Measurements from ENCODE around the gene CSNK1A1. TPM values are rescaled to one million over a fixed set of nuclear protein-coding genes. Genes with fewer than 3 reads are reported as not detected.

Gene CSNK1A1
- total RNA-seq, 4 donors from 2014 or later: 146 to 200 (median 166) TPM

- peak in 4 of 5 experiments; percentile 8 to 36 (median 20) for TF ChIP-seq CTCF (IDR thresholded peaks at IDR 0.05)
- peak; percentile 38 to 79 for TF ChIP-seq POLR2A (IDR thresholded peaks at IDR 0.05)
- peak in 1 of 2 donors; percentile 83 for TF ChIP-seq EP300 (IDR thresholded peaks at IDR 0.05)
- Histone ChIP-seq H3K36me3 (no peaks in the 10 kb centered on the region), H3K4me3 (peak within 1 kb of the TSS; percentile 50 to 71 (median 52)), H3K27ac (peak within 1 kb of the TSS; percentile 77 to 94 (median 84)), H3K27me3 (no peaks in the 10 kb centered on the region), H3K9me3 (no peaks in the 10 kb centered on the region), H3K4me1 (peaks cover 4 to 42% (median 20%) of the 10 kb centered on the region in 4 donors)
- WGBS, 2 donors: 1% methylated on average over 32 to 51 of the region's 56 CpGs
- peak; percentile 80 to 81 for DNase-seq (ENCODE audit: low spot score in 2 of 2)
These were observed 30.1 kb upstream of the CSNK1A1 start, which contains the start of gene ARHGEF37 for GRCh38 chr5:149581192-149581861. TSS of gene ARHGEF37 (plus strand) at chr5:149581498. CDS start at chr5:149597770, 16,272 bp downstream.

DNA sequence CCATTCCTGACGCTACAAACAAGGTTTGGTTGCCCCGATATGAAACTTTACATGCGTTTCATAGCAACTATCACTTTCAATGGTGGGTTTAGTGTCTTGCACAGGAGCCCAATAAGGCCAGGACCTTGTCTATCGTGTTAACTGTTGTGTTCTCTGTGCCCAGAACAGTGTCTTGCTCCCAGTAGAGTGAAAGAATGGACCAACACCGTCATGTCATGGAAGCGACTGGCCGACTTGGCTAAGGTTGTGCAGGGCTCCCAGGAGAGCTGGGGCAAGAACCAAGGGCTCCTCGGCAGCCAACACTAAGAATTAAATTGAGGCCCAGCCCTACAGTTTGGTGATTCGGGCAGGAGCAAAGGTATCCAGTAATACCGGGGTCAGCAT is 29.6 kb upstream of the CSNK1A1 start:
- Histone ChIP-seq H3K4me1 (peaks cover 4 to 39% (median 19%) of the 10 kb centered on the region in 4 donors), H3K36me3 (no peaks in the 10 kb centered on the region), H3K4me3 (peak overlapping the region; percentile 50 to 71 (median 52)), H3K27ac (peak overlapping the region; percentile 77 to 94 (median 84)), H3K9me3 (no peaks in the 10 kb centered on the region), H3K27me3 (no peaks in the 10 kb centered on the region)
- 39 to 40% methylated on average over 10 of the region's 10 CpGs for WGBS, 2 donors
- no peak for DNase-seq (ENCODE audit: low spot score in 2 of 2)
- TF ChIP-seq POLR2A (IDR thresholded peaks at IDR 0.05): no peak
- no peak for TF ChIP-seq EP300 (IDR thresholded peaks at IDR 0.05)
- TF ChIP-seq CTCF (IDR thresholded peaks at IDR 0.05): no peak

- Histone ChIP-seq H3K4me1 (peaks cover 0 to 20% (median 11%) of the 10 kb centered on the region in 4 donors), H3K27ac (no peak overlapping the region), H3K9me3 (no peaks in the 10 kb centered on the region), H3K4me3 (no peak overlapping the region), H3K36me3 (no peaks in the 10 kb centered on the region), H3K27me3 (no peaks in the 10 kb centered on the region)
- no peak for DNase-seq (ENCODE audit: low spot score in 2 of 2)
- no peak for TF ChIP-seq POLR2A (IDR thresholded peaks at IDR 0.05)
- no peak for TF ChIP-seq CTCF (IDR thresholded peaks at IDR 0.05)
- TF ChIP-seq EP300 (IDR thresholded peaks at IDR 0.05): no peak
- WGBS, 2 donors: 70 to 82% methylated on average over 5 of the region's 5 CpGs
These were observed 27.7 kb upstream of the CSNK1A1 start for GRCh38 chr5:149578896-149579295.

DNA sequence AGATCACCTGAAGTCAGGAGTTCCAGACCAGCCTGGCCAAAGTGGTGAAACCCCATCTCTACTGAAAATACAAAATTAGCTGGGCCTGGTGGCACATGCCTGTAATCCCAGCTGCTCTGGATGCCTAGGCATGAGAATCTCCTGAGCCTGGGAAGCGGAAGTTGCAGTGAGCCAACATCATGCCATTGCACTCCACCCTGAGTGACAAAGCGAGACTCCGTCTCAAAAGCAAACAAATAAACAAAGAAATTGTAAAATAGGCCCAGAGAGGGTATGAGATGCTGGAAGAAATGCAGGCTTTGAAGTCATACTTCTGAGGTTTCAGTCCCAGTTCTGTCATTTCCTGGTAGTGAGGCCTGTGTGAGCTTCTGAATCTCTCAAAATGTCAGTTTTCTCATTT is 24.8 kb upstream of the CSNK1A1 start:
- Histone ChIP-seq H3K27ac (no peak overlapping the region), H3K4me1 (peaks cover 0 to 17% (median 3%) of the 10 kb centered on the region in 4 donors), H3K9me3 (no peaks in the 10 kb centered on the region), H3K36me3 (no peaks in the 10 kb centered on the region), H3K27me3 (no peaks in the 10 kb centered on the region), H3K4me3 (no peak overlapping the region)
- no peak for DNase-seq (ENCODE audit: low spot score in 2 of 2)
- WGBS, 2 donors: 78 to 90% methylated on average over 3 of the region's 3 CpGs
- TF ChIP-seq CTCF (IDR thresholded peaks at IDR 0.05): no peak
- TF ChIP-seq POLR2A (IDR thresholded peaks at IDR 0.05): no peak
- no peak for TF ChIP-seq EP300 (IDR thresholded peaks at IDR 0.05)

- H3K27ac ChIP-seq: no peak overlapping the region
- H3K36me3 ChIP-seq: no peaks in the 10 kb centered on the region
- no peaks in the 10 kb centered on the region for H3K9me3 ChIP-seq
- peaks cover 0 to 9% (median 0%) of the 10 kb centered on the region in 4 donors for H3K4me1 ChIP-seq
- TF ChIP-seq EP300 (IDR thresholded peaks at IDR 0.05) (no peak), POLR2A (IDR thresholded peaks at IDR 0.05) (no peak), CTCF (IDR thresholded peaks at IDR 0.05) (no peak)
- no peak for DNase-seq (ENCODE audit: low spot score in 2 of 2)
- no peaks in the 10 kb centered on the region for H3K27me3 ChIP-seq
- WGBS, 2 donors: 65 to 67% methylated on average over 3 of the region's 3 CpGs
- no peak overlapping the region for H3K4me3 ChIP-seq
These were observed 23.9 kb upstream of the CSNK1A1 start for GRCh38 chr5:149575131-149575530.
